MCF 10A (cell line): Measurements from ENCODE around the gene STIM1. TPM values are rescaled to one million over a fixed set of nuclear protein-coding genes. Genes with fewer than 3 reads are reported as not detected.

Experiments used
- BruUV-seq: library from RNA; stranded (reverse); fragments of 400-500 nt; replicated peaks from 2 replicates; lab custom pipeline; 2021; lab: Mats Ljungman, UMichigan
- CTCF ChIA-PET: fragments of 300-600 bp; sonication (Branson Sonifier 250); formaldehyde crosslinking; extraction: SDS; loops from one replicate; lab custom pipeline; 2021; ENCODE audit warnings: antibody characterized with exemption, inconsistent platforms; lab: Yijun Ruan, JAX
- POLR2A ChIA-PET: fragments of 300-600, 350-650 bp; sonication (Branson Sonifier 250); formaldehyde crosslinking; extraction: SDS; loops from one replicate; lab custom pipeline; 2020; ENCODE audit warnings: antibody characterized with exemption, inconsistent platforms; lab: Yijun Ruan, JAX
- DNase-seq: peaks from one replicate; pipeline ENCODE4 v3.0.0-alpha.2; 2018; ENCODE audit not compliant: unreplicated experiment
- H3K27ac Mint-ChIP-seq: one replicate; pipeline ENCODE4 v1.8.0; 2022; ENCODE audit warnings: mild to moderate bottlenecking, low read depth, mixed read lengths; ENCODE audit not compliant: unreplicated experiment
- H3K27me3 Mint-ChIP-seq: one replicate; pipeline ENCODE4 v1.8.0; 2022; ENCODE audit warnings: mixed read lengths; ENCODE audit not compliant: insufficient read depth, unreplicated experiment
- H3K36me3 Mint-ChIP-seq: one replicate; pipeline ENCODE4 v1.8.0; 2022; ENCODE audit warnings: mild to moderate bottlenecking, moderate library complexity, mixed read lengths; ENCODE audit not compliant: insufficient read depth, unreplicated experiment
- H3K4me1 Mint-ChIP-seq: one replicate; pipeline ENCODE4 v1.8.0; 2022; ENCODE audit warnings: mixed read lengths; ENCODE audit not compliant: insufficient read depth, unreplicated experiment
- H3K4me3 Mint-ChIP-seq: one replicate; pipeline ENCODE4 v1.8.0; 2022; ENCODE audit warnings: mild to moderate bottlenecking, moderate library complexity, mixed read lengths; ENCODE audit not compliant: unreplicated experiment
- H3K9me3 Mint-ChIP-seq: one replicate; pipeline ENCODE4 v1.8.0; 2022; ENCODE audit warnings: mixed read lengths; ENCODE audit not compliant: unreplicated experiment
- intact Hi-C: fragments of 100-400 bp; cut with micrococcal nuclease; formaldehyde crosslinking; loops from 2 replicates; pipeline ENCODE4 v1.14.1; 2022
- total RNA-seq: library from RNA; stranded (reverse); gene quantifications from 2 replicates; pipeline ENCODE4 v1.2.3, GENCODE V29; 2022
- TF ChIP-seq, protein P1 (sequence below): fragments of 200-600 bp; IDR thresholded peaks from one replicate; pipeline ENCODE4 v1.8.0; 2022; ENCODE audit warnings: antibody characterized with exemption, mild to moderate bottlenecking; ENCODE audit not compliant: unreplicated experiment

STIM1 gene
- total RNA-seq, 1 experiment from 2014 or later: 41.2 TPM

DNA sequence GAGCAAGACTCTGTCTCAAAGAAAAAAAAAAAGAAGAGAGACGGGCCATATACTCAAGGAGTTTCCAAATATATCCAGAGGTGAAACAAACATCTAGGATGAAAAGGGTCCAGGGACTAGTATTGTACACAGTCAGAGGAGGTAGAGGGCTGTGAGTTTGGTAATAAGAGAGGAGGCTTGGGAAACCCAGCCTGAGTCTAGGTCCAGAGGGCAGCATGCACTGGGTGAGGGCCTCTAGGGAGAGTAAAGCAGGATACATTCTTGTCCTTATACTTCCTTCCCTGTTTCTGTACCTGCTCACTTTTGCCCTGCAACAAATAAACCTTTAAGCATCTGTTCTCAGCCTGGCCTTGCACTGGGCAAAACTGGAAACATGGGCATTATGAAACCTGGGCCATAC lies 31.5 kb downstream of the STIM1 start:
- Mint-ChIP-seq H3K27ac (no peak overlapping the region), H3K9me3 (no peaks in the 10 kb centered on the region), H3K4me3 (no peak overlapping the region), H3K4me1 (no peaks in the 10 kb centered on the region), H3K36me3 (no peaks in the 10 kb centered on the region), H3K27me3 (no peaks in the 10 kb centered on the region)
- DNase-seq: no peak
- intact Hi-C loops: no loop called here
- ChIA-PET POLR2A (no interaction called here), CTCF (no interaction called here)
- no TSS peak for BruUV-seq
- TF ChIP-seq, protein P1, sequence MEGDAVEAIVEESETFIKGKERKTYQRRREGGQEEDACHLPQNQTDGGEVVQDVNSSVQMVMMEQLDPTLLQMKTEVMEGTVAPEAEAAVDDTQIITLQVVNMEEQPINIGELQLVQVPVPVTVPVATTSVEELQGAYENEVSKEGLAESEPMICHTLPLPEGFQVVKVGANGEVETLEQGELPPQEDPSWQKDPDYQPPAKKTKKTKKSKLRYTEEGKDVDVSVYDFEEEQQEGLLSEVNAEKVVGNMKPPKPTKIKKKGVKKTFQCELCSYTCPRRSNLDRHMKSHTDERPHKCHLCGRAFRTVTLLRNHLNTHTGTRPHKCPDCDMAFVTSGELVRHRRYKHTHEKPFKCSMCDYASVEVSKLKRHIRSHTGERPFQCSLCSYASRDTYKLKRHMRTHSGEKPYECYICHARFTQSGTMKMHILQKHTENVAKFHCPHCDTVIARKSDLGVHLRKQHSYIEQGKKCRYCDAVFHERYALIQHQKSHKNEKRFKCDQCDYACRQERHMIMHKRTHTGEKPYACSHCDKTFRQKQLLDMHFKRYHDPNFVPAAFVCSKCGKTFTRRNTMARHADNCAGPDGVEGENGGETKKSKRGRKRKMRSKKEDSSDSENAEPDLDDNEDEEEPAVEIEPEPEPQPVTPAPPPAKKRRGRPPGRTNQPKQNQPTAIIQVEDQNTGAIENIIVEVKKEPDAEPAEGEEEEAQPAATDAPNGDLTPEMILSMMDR: no peak

DNA sequence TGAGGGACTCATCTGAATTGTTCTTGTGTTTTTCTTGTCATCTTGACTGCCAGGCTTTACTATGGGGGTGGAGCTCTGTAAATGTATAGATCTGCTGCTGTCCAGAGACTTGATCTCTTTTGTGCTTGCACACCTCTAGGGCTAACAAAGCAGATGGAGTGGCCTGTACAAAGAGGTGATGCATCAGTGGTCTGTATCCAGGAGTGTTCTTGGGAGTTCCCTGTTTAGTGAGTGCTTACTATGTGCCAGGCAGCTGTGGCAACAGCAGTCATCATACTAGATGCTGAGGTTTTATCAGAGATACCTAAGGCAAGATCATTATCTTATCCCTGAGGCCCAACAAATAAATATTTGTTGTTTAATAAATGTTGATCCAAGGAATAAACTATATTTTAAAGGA lies 33.4 kb downstream of the STIM1 start:
- no peak overlapping the region for H3K27ac Mint-ChIP-seq
- no peaks in the 10 kb centered on the region for H3K27me3 Mint-ChIP-seq
- ChIA-PET CTCF (interaction anchor here (0.6 to 2.0 kb wide), 5 partner anchors 13 to 170 kb away, joined by 3 to 5 read pairs (median 3); no protein-coding TSS in a partner anchor), POLR2A (interaction anchor here (1.2 kb wide), 1 partner anchor 24 kb away, joined by 3 read pairs; no protein-coding TSS in a partner anchor)
- H3K36me3 Mint-ChIP-seq: no peaks in the 10 kb centered on the region
- no TSS peak for BruUV-seq
- no peak overlapping the region for H3K4me3 Mint-ChIP-seq
- no peaks in the 10 kb centered on the region for H3K9me3 Mint-ChIP-seq
- no peaks in the 10 kb centered on the region for H3K4me1 Mint-ChIP-seq
- TF ChIP-seq, protein P1: no peak
- intact Hi-C loops: no loop called here
- no peak for DNase-seq

DNA sequence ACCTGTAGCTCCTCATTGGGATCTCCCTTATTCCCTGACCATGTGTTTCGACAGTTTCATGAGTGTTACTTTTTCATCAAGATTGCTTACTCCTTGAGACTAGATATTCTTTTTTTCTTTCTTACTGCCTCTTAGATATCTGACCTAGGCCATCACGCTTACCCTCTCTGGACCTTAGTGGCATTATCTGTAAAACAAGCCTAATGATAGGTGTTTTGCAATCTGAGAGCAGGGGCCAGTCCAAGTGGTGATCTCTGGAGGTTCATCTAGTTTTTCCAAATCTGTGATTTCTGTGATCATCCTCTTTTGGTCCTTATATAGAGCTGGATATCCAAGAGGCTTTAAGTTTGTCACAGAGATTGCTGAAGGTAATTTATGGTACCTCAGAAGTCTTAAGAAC lies 34.5 kb downstream of the STIM1 start:
- intact Hi-C loops: no loop called here
- Mint-ChIP-seq H3K27me3 (no peaks in the 10 kb centered on the region), H3K4me3 (no peak overlapping the region), H3K4me1 (no peaks in the 10 kb centered on the region), H3K9me3 (no peaks in the 10 kb centered on the region), H3K27ac (no peak overlapping the region), H3K36me3 (no peaks in the 10 kb centered on the region)
- ChIA-PET POLR2A (interaction anchor here (0.9 to 1.2 kb wide), 3 partner anchors 15 to 58 kb away, joined by 3 to 4 read pairs (median 3); no protein-coding TSS in a partner anchor), CTCF (interaction anchor here (1.0 kb wide), 1 partner anchor 94 kb away, joined by 3 read pairs; no protein-coding TSS in a partner anchor)
- TF ChIP-seq, protein P1: no peak
- no peak for DNase-seq
- no TSS peak for BruUV-seq

DNA sequence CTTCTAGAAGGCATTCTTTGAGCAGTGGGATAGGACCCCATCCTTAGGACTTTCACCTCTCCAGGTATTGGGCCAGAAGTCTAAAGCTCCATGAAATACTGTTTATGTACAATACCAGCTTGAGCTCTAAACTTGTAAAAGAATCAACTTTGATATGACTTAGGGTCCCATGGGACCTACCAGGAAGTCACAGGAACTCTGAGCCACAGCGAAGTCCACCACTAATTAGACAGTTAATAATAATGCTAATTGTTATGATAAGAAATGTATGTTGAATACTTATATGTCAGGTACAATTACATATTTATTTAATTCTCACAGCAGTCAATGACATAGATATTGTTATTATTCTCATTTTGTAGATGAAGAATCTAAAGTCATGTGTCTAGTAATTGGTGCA lies 35.3 kb downstream of the STIM1 start:
- CTCF ChIA-PET: interaction anchor here (0.7 to 1.0 kb wide), 2 partner anchors 94 to 1166 kb away, joined by 3 read pairs; no protein-coding TSS in a partner anchor
- no peaks in the 10 kb centered on the region for H3K27me3 Mint-ChIP-seq
- no TSS peak for BruUV-seq
- no peak overlapping the region for H3K4me3 Mint-ChIP-seq
- POLR2A ChIA-PET: interaction anchor here (0.9 to 1.1 kb wide), 2 partner anchors 15 to 57 kb away, joined by 3 to 4 read pairs; no protein-coding TSS in a partner anchor
- no peak for DNase-seq
- no peaks in the 10 kb centered on the region for H3K4me1 Mint-ChIP-seq
- TF ChIP-seq, protein P1: no peak
- no peaks in the 10 kb centered on the region for H3K36me3 Mint-ChIP-seq
- H3K27ac Mint-ChIP-seq: no peak overlapping the region
- intact Hi-C loops: no loop called here
- H3K9me3 Mint-ChIP-seq: no peaks in the 10 kb centered on the region
